ENCODE data around the gene SLC19A1.
"Not testable (repeated sequence)": the region's sequence is repeated elsewhere in the genome, so short reads cannot be mapped to it uniquely, and the experiment has no call there.

SLC19A1 gene

DNA sequence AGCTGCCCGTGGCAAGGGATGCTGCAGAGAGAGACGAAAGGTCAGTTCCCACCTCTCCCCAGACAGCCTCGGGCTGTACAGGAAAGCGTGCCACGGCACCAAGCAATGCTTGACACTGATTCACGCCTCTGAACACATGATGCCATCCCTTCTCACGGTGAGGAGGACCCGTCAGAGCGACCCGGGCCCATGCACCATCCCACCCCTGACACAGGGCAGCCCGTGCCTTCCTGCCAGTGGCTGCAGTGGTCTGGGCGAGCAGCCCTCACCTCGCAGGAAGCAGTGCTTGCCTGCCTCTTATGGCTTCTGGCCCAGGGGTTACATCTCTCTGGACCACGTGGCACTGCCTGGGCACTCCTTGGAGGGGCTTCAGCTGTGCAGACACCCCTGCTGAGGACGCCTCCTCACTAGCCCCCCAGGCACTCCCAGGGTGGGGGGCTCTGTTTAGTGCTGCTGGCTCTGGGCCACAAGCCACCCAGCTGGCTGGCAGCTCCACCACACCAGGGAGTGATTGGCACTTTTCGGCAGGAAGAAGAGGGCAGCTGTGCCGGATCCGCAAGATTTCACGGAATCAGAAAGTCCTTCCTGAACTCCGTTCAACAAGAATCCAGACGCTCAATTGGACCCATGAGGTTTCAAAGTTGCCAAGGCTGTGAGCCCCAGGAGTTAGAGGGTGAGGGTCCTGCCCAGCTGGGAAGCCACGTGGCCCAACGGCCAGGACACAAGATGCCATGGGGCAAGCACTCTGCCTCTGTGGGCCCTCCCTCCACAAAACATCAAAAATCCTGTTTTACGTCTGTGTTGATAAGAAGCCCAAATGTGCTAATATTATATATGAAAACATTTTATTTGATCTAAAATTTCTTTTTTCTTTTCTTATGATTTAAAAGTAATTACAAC, 34.8 kb upstream of the SLC19A1 start:
- no peak for DNase-seq

DNA sequence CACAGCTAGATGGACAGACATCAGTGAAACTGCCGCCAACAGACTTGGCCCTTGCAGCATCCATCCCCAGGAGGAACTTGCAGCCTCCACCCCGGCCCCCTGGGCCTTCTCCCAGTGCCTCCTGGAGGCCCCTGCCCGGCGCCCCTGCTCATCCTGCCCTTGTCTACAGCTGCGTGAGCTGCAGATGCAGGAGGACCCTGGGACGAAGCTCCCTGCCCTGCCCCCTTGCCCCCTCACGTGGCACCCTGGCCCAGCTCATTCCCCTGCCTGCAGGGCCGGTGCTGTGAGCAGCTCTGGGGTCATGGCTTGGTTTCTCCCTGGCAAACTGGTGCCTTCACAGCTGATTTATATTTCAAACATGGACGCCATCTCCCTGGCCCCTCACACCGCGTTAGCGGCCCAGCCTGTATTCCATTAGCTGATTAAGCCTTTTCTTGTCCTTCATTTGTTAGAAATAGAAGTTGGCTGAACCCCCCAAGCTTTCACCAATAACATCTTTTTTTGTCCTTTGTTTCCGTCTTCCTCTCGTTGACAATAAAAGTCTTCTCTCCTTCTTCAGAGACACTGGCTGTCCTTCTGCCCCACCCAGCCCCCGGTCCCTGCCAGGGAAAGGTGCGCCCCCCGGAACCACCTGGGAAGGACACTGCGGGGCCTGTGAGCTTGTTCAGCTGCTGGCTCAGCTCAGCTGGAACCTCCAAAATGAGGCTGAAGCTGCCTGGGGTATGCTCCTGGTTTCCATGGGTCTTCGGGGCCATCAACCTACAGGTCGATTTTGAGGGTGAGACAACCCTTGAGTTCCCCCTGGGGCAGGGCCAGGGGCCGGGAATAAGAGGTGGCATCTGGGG, 34.0 kb upstream of the SLC19A1 start:
- DNase-seq: no peak

DNA sequence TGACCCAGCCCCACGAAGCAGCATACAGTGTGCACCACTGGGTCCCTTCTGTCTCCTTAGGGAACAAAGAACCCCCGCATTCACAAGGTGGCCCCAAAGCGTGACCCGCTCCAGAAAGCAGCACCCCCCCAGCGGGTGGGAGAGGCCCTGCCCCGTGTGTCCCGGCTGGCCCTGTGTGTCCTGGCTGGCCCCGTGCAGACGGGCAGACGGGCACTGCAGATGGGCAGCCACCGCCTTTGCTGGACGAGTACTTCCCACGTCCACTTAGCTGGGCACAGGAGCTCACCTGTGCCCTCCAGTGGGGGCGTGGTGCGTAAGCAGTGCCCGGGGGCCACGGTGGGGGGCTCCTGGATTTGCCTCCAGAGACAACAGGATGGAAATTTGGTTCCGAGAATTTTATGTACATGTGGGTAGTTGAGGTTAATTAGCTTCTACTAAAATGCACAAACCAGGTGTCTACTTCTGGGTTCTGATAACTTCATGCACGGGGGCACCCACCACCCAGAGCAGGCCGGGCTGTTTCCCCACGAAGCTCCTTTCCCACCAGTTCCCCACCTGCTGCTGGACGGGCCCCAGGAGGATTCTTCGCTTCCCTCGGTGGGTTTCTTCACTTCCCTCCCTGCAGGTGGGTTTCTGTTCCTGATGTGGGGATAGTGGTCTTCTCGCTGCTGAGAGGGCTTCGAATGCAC, 33.2 kb upstream of the SLC19A1 start:
- no peak for DNase-seq

DNA sequence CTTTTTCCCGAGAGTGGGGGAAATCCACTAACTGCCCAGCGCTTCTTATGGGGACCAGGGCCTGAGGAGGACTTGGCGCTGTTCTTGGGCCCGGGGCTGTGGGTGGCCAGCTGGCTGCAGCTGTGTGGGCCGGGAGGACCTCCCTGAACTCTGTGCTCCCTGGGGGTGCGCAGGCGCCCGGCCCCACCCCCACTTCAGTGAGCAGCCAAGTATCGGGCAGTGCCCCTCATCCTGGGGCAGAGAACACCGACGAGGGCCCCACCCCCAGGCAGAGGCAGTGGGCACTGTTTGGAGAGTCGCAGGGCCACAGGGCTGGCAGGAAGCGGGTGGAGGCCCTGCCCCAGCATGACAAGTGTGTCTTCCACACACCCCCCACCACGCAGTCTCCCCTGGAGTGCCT, 32.5 kb upstream of the SLC19A1 start:
- DNase-seq: no peak

DNA sequence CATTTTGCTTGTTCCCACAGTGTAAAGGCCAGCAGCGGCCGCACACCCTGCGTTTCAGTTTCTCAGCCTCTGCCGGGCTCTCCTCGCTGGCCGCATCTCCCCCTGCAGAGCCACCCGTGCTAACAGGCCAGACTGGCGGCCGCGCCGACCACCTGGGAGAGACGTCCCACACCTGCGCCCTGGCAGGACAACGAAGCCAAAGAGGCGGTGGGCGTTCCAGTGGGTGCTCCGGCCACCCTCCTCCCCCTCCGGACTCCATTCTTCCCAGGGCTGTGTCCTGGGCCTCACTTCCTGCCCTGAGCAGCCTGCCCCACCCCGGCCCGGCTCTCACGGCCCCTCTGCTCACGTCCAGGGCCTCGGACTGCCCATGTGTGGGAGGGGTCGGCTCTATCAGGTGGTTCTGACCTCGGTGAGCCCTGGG, 31.9 kb upstream of the SLC19A1 start:
- DNase-seq: no peak

DNA sequence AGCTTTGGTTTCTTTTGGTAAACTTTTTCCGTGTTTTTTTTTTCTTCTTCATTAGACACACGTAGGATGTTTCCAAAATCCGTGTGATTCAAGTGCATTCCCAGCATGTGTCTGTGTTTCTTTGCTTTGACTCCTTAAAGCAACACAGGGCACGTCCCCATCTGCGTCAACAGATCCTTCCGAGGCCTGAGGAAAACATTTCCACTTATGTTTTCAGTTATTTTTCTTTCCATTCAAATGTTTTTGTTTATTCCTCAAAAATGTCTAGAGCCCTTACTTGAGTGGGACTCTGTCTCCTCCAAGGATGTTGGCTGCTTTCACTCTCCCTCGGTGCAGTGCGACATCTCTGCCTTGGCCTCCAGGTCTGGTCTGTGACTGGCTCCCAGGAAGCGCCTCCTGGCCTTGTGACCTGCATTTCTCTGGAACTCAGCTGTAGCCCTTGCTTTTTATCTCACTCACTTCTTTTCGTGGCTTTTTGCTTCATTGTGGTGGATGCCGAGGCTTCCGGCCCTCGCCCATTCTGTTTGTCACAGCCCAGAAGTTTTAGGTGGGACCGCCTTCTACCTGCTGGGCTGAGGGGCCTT, 31.3 kb upstream of the SLC19A1 start:
- no peak for DNase-seq

DNA sequence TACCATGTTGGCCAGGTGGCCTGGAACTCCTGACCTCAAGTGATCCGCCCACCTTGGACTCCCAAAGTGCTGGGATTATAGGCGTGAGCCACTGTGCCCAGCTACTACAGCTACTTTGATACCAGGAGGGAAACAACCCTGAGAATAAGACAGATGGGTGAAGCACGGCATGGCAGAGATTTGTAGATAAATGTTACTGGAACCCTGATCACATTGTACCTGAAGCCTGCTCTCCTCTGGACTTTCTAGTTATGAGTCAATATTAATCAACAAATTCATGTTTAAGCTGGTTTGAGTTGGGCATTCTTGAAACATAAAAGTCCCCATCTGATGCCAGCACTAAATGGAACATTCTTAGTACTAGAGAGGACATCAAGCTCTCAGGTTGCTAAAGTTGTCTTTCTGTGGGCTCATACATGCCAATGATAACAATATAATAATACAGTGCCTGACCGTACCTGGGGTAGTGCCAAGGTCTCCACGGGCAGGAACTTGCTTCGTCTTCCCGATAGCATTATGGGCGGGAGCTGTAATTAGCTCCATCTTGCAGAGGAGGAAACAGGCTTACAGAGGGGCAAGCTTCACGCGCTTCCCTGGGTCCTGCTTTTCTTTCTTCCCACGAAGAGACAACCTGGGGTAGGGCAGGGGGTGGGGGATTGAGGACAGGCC, 30.7 kb upstream of the SLC19A1 start:
- no peak for DNase-seq

DNA sequence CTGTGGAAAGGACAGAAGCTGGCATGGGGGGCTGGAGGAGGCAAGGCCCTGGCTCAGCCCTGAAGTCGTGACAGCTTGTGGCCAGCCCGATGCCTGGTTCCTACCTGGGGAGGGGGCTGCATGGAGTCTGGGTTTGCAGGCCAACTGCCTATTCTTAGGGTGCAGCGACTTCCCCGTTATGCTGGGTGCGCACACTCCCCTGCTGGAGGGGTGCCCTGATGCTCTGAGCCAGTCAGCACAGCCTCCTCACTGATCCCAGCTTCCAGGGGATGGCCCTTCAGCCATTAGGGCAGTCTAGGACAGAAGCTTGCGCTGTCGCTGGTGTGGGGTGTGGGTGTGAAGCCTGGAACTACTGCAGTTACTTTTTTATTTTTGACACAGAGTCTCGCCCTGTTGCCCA, 30.0 kb upstream of the SLC19A1 start:
- no peak for DNase-seq

DNA sequence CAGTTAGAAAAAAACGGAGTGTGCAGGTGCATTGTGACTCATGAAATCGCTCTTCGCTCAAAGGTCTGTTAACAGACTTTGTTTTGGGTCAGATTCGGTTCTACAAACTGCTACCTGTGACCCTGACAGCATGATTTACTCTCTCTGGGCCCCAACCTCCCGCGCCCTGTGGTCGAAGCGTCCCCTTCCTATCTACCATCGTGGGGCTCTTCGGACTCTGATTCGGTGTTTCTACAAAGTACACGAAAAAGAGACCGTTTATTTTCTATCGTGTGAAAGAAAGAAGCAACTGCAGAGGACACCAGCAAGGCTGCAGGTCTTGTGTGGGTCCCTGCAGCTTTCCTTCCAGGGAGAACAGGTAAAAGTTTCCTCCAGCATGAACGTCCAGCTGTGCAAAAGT, 29.4 kb upstream of the SLC19A1 start:
- DNase-seq: no peak

DNA sequence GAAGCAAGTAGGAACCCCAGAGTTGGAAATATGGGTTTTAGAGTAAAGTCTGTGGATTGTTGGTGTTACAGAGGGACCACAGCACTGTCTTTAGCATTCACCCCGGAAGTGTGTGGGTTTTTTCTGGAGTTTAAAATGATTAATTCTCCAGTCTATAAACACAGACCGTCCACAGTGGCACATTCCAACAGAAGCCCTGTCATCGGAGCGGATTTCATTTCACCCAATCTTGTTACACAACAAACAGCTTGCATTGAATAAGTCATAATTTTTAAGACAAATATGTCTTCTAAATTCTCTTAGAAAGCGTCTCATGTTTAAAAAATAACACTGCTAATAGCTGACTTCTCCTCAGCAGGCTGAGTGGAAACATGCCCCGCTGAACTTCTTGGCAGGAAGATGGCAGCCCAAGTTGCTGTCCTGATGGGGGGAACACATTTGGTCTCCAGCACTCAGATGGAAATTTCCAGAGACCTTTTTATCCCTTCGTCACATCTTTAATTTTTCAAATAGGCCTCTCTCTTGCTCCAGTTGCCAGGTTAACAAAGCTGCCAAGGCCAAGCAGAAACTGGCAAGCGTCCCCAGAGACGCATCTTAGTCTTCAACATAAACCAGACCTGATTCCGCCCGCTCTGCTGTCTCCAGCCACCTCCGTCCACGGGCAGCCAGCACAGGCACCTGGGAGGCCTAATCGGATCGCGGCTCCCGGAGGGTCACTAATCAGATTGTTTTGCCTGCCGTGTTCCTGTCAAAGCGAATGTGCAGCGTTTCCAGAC, 28.8 kb upstream of the SLC19A1 start:
- no peak for DNase-seq

DNA sequence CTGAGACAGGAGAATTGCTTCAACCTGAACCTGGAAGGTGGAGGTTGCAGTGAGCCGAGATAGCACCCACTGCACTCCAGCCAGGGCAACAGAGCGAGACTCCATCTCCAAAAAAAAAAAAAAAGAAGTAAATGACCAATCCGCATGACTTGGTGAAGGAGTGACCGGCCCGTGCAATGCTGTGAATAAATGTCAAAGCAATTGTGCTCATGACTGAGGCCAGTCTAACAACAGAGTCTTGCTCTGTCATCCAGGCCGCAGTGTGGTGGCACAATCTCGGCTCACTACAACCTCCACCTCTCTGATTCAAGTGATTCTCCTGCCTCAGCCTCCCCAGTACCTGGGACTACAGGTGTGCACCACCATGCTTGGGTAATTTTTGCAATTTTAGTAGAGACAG, 27.8 kb upstream of the SLC19A1 start:
- DNase-seq: no peak

DNA sequence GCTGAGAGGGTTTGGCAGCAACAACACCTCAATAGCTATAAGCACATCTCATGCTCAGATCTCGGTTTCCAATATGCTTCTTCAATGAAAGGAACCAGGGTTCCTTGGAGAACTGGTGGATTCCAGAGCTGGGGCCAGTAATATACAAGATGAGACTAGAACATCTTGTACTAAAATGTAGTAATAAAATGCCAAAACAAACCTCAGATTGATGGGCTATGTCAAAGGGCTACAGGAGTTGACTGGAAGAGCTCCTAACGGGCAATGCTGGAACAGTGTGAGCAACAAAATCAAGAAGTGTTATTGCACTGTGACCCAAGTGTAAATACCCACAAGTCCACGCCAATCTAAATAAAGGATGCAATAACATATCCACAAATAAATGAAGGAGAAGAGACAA, 26.1 kb upstream of the SLC19A1 start:
- no peak for DNase-seq

DNA sequence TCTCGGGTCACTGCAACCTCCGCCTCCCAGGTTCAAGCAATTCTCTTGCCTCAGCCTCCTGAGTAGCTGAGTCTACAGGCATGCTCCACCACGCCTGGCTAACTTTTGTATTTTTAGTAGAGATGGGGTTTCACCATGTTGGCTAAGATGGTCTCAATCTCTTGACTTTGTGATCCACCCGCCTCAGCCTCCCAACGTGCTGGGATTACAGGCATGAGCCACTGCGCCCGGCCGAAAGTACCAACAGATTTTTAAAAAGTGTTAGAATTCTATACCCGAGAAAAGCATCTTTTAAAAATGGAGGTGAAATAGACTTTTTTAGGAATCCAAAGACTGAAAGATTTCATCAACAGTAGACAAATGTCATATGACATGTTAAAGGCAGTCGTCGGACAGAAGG, 21.9 kb upstream of the SLC19A1 start:
- DNase-seq: not testable (repeated sequence)

DNA sequence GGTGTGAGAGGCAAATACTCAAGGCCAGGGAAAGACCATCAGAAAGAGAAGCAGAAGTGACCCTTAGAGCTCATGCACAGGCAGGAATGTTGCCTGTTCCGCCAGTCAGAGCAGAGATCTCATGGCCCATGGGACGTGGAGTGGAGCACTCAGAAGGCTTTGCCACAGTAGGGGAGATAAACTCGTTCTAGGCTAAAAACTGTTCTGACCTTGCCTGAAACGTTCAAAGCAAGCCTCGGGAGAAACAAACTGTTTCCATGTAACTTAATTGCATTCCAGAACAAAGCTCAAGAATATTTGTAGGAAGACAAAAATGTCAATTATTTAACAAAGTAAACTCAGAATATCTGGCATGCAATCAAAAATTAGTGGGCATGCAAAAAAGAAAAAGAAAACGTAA, 20.7 kb upstream of the SLC19A1 start:
- DNase-seq: no peak

DNA sequence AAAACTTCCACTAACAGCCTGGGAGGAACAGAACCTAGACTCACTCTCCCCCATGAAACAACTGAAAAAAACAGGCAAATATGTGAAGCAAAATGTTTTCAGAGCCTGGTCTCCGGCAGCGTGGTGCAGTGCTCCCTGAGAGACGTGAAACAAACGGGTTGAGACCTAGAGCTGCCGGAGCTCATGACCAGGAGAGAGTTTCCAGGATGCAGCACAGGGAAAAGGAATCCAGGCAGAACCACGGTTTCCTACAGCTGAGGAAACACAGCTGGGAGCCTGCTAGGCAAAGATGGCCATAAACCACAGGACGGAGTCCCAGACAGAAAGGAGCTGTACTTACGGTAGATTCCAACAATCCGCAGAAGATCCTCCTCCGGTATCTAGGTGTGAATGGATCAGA, 20.2 kb upstream of the SLC19A1 start:
- DNase-seq: no peak

DNA sequence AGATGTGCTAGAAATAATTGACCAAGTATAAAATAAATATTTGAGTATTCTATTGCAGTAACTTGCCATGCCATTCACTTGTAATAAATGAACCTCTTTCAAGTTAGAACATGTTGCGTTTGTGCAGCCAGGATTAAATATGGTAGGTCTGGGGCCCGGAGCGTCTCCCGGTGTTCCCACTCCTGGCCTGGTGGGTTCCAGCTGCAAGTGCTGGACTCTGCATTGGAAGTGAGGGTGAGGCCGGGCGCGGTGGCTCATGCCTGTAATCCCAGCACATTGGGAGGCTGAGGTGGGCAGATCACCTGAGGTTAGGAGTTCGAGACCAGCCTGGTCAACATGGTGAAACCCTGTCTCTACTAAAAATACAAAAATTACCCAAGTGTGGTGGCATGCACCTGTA, 19.0 kb upstream of the SLC19A1 start:
- not testable (repeated sequence) for DNase-seq

DNA sequence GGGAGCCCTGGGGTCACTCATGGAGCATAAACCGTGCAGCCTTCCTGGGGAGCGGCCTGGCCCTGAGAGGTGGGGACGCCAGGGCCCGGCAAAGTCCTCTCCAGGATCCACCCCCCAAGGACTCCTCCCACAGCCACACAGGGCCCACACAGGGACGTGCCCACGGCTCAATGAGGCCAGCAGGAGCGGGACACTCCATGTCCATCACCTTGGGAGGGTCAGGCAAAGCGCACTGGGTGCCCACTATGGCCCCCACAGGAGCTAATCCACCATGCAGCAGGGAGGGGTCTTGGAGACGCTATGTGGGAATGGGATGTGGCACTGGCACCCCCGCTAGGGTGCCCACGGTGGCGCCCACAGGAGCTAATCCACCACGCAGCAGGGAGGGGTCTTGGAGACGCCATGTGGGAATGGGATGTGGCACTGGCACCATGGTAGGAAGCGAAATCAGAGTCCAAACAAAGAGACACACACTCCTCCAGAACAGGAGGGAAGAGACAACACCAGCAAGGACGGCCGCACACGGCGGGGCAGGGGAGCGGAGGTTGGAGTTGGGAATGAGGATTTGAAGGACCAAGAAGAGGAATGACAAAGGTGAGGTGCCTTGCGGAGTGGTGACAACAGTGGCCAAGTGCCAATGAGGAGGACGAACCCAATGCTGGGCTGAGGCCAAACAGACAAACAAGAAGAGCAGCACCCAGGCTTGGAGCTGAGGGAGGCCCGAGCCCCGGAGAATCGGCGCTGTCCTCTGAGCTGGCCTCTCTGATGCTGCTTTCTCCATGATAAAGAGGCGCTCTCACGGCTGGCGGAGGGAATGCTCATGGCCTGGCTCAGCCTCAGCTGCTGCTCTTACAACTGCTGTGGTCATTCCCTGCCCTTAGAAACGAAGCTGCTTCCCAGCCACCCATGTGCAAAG, 18.1 kb upstream of the SLC19A1 start:
- DNase-seq: no peak

DNA sequence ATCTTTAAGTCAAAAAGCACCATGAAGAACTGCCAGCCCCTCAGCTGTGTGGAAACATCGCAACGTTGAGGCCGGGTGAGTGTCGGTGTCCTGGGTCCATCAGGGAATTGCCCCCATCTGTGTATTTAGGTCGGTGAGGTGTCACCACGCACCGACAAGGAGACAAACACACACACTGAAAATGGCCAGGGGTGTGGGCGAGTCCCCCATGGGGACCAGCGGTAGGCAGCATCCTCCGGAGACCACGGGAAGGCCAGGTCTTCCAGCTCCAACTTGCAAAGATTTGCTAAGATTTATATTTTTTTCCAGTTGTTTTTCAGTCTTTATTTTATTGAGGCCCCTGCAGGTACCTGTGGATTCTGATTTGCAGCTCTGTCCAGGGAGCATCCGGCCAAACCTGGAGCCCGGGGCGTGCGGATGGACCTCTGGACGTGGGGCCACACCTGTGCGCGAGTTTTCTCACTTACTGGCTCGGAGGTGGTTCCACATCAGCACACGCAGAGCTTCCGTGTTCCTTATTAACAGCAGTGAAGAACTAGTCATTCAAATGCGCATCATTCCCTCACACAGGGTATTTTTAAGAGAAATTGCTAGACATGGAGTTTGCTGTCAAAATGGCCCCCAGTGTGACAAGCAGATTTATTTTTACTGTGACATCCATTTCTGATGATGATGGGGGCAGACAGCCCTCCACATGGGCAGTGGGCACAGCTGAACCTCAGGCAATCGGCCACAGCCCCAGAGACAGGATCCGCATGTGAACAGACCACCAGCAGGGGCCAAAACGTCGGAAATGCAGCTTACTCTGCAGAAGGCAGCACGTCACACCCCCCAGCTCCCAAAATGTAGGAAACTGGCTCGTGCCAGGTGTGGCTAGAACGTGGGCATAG, 17.2 kb upstream of the SLC19A1 start:
- no peak for DNase-seq

DNA sequence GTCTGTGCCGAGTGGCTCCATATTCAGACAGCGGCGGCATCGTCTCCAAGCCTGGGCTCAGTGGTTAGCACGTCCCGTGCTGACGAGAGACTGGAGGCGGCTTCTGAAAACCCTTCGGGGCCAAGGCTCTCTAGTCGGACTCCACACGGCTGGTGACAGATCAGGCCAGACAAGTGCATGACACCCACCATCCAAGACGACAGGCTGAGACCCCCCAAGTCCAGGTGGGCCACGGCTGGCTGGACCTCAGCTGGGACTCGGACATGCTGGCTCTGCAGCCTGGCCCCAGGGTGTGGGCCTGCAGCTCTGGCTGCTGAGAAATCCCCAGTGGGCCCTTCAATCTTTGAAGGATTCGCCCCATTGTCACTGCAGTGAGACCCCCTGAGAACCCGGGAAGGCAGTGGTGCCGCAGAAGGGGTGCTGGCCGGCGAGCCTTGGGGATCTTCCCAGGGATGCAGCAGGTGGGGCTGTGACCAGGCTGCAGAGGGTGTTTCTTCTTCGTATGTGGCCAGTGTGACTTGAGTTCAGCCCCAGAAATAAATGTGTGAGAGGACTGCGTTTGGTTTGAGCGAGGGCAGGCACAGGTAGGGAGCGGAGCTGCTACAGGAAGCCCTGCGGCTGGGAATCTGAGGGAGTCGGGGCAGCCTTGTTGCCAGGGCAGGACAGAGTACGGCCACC, 15.9 kb upstream of the SLC19A1 start:
- DNase-seq: no peak

All from CD4-positive, alpha-beta T cell treated with Interleukin-12 subunit alpha and Interleukin-12 subunit beta, for 1 hour (primary cell).